SK-N-SH treated with all-trans-retinoic acid at 6 μM for 48 hours (cell line): ENCODE measurements around the gene ANAPC15.
A peak's percentile ranks its signal among the peaks of the same experiment; 100 is the strongest.

ENCODE experiments used
- ATAC-seq: fragments of 200-7000 bp; cut with Tn5 transposase; 3 replicates; pipeline ENCODE4 v1.9.1; 2020; ENCODE audit warnings: mild to moderate bottlenecking, moderate library complexity
- ARNTL ChIP-seq: fragments of 450-650 bp; formaldehyde crosslinking; IDR thresholded peaks from 2 replicates; pipeline ENCODE4 v1.5.0; 2020; ENCODE audit warnings: low read depth, mild to moderate bottlenecking, moderate library complexity, borderline replicate concordance
- BACH2 ChIP-seq: fragments of 250-450 bp; sonication (Bioruptor Pico); IDR thresholded peaks from 2 replicates; pipeline ENCODE4 v1.9.0; 2021; ENCODE audit warnings: mild to moderate bottlenecking, borderline replicate concordance
- CSDC2 ChIP-seq: fragments of 250-450 bp; sonication (Bioruptor Pico); IDR thresholded peaks from 2 replicates; pipeline ENCODE4 v1.5.0; 2020; ENCODE audit warnings: mild to moderate bottlenecking, moderate library complexity
- ESRRG ChIP-seq: fragments of 250-450 bp; sonication (Bioruptor Pico); IDR thresholded peaks from 2 replicates; pipeline ENCODE4 v1.6.1; 2021; ENCODE audit warnings: mild to moderate bottlenecking
- GLIS3 ChIP-seq: fragments of 250-450 bp; sonication (Bioruptor Pico); IDR thresholded peaks from 2 replicates; pipeline ENCODE4 v1.5.0; 2020; ENCODE audit warnings: mild to moderate bottlenecking, moderate library complexity
- ISL1 ChIP-seq: fragments of 250-450 bp; sonication (Bioruptor Pico); IDR thresholded peaks from 2 replicates; pipeline ENCODE4 v2.1.2; 2022; ENCODE audit warnings: mild to moderate bottlenecking, moderate library complexity
- OSR1 ChIP-seq: fragments of 250-450 bp; sonication (Bioruptor Pico); IDR thresholded peaks from 2 replicates; pipeline ENCODE4 v1.8.0; 2022; ENCODE audit warnings: moderate library complexity, mild to moderate bottlenecking, inconsistent platforms
- PPARA ChIP-seq: fragments of 250-450 bp; sonication (Bioruptor Pico); IDR thresholded peaks from 2 replicates; pipeline ENCODE4 v1.5.0; 2020; ENCODE audit warnings: mild to moderate bottlenecking, borderline replicate concordance
- RARB ChIP-seq: fragments of 250-450 bp; sonication (Bioruptor Pico); IDR thresholded peaks from 2 replicates; pipeline ENCODE4 v1.8.0; 2021; ENCODE audit warnings: mild to moderate bottlenecking, moderate library complexity
- TCF4 ChIP-seq: fragments of 250-450 bp; sonication (Bioruptor Pico); IDR thresholded peaks from 2 replicates; pipeline ENCODE4 v1.8.0; 2021; ENCODE audit warnings: mild to moderate bottlenecking, moderate library complexity, borderline replicate concordance
- TOX ChIP-seq: fragments of 250-450 bp; sonication (Bioruptor Pico); IDR thresholded peaks from 2 replicates; pipeline ENCODE4 v1.8.0; 2021; ENCODE audit warnings: mild to moderate bottlenecking, moderate library complexity, borderline replicate concordance
- ZC3H10 ChIP-seq: fragments of 250-450 bp; sonication (Bioruptor Pico); IDR thresholded peaks from 2 replicates; pipeline ENCODE4 v1.5.1; 2021; ENCODE audit warnings: mild to moderate bottlenecking, moderate library complexity
- ZFP3 ChIP-seq: fragments of 250-450 bp; sonication (Bioruptor Pico); IDR thresholded peaks from 2 replicates; pipeline ENCODE4 v1.5.0; 2020; ENCODE audit warnings: mild to moderate bottlenecking, moderate library complexity
- ZFP30 ChIP-seq: fragments of 450-650 bp; formaldehyde crosslinking; IDR thresholded peaks from 2 replicates; pipeline ENCODE4 v1.5.0; 2022; ENCODE audit warnings: mild to moderate bottlenecking, moderate library complexity
- ZNF70 ChIP-seq: fragments of 450-650 bp; formaldehyde crosslinking; IDR thresholded peaks from 2 replicates; pipeline ENCODE4 v1.5.0; 2020; ENCODE audit warnings: mild to moderate bottlenecking, moderate library complexity
- ZNF8 ChIP-seq: fragments of 450-650 bp; formaldehyde crosslinking; IDR thresholded peaks from 2 replicates; pipeline ENCODE4 v1.5.0; 2020; ENCODE audit warnings: mild to moderate bottlenecking, moderate library complexity
- TF ChIP-seq, protein P1 (sequence below): fragments of 250-450 bp; sonication (Bioruptor Pico); IDR thresholded peaks from 2 replicates; pipeline ENCODE4 v1.5.0; 2020; ENCODE audit warnings: mild to moderate bottlenecking, moderate library complexity
- TF ChIP-seq, protein P2 (sequence below): fragments of 250-450 bp; sonication (Bioruptor Pico); IDR thresholded peaks from 2 replicates; pipeline ENCODE4 v1.8.0; 2021; ENCODE audit warnings: low read depth, mild to moderate bottlenecking, moderate library complexity, borderline replicate concordance
- TF ChIP-seq, protein P3 (sequence below): fragments of 250-450 bp; sonication (Bioruptor Pico); IDR thresholded peaks from 2 replicates; pipeline ENCODE4 v1.8.0; 2020; ENCODE audit warnings: mild to moderate bottlenecking, moderate library complexity, borderline replicate concordance
- TF ChIP-seq, protein P4 (sequence below): fragments of 250-450 bp; sonication (Bioruptor Pico); IDR thresholded peaks from 2 replicates; pipeline ENCODE4 v1.5.1; 2020; ENCODE audit warnings: low read depth, mild to moderate bottlenecking, moderate library complexity
- TF ChIP-seq, protein P5 (sequence below): fragments of 250-450 bp; sonication (Bioruptor Pico); IDR thresholded peaks from 2 replicates; pipeline ENCODE4 v1.5.1; 2021; ENCODE audit warnings: mild to moderate bottlenecking, moderate library complexity

ANAPC15 gene

DNA sequence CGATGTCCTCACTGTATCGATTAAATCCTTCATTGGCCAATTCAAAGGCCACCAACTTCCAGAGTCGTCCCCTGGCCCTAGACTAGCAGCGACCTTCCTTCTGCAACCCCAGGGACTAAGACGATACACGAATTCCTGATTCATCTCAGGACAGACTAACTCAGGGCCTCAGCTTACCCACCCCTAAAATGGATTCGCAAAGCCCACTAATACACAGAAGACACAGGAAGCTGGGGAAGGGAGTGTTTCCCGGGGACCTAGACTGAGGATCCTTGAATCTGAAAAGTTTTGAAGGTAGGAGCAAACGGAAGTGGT is 9.9 kb downstream of the ANAPC15 start:
- ATAC-seq, result no peak
- no peak for TF ChIP-seq ZNF70
- TF ChIP-seq CSDC2 (CRISPR knock-in tag), result no peak
- TF ChIP-seq ZFP3 (CRISPR knock-in tag), result 0 out of 2 replicates have a peak, but pooled peaks have one; percentile 49
- TF ChIP-seq, all 23 proteins: peak for 1

DNA sequence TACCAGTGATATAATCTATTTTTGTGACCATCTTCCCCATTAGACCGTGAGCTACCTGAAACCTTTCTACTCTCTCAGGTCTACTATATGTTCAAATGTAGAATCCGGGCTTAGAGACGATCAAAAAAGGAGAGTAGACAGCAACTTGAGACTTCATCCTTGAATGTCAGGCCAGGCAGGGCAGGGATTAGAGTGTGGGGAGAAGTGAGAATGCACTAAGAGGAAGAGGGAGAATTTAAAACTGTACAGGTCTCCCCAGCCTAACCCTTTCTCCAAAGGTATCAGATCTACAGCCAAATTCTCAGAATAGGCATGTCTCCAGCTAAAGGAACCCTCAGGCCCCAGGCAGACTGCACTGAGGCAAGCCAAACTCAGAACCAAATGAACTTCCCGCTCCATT is 10.3 kb downstream of the ANAPC15 start:
- ATAC-seq, result no peak
- TF ChIP-seq TOX (CRISPR knock-in tag), result no peak
- TF ChIP-seq CSDC2 (CRISPR knock-in tag), result no peak
- no peak for TF ChIP-seq ESRRG (CRISPR knock-in tag)
- TF ChIP-seq, protein P1, sequence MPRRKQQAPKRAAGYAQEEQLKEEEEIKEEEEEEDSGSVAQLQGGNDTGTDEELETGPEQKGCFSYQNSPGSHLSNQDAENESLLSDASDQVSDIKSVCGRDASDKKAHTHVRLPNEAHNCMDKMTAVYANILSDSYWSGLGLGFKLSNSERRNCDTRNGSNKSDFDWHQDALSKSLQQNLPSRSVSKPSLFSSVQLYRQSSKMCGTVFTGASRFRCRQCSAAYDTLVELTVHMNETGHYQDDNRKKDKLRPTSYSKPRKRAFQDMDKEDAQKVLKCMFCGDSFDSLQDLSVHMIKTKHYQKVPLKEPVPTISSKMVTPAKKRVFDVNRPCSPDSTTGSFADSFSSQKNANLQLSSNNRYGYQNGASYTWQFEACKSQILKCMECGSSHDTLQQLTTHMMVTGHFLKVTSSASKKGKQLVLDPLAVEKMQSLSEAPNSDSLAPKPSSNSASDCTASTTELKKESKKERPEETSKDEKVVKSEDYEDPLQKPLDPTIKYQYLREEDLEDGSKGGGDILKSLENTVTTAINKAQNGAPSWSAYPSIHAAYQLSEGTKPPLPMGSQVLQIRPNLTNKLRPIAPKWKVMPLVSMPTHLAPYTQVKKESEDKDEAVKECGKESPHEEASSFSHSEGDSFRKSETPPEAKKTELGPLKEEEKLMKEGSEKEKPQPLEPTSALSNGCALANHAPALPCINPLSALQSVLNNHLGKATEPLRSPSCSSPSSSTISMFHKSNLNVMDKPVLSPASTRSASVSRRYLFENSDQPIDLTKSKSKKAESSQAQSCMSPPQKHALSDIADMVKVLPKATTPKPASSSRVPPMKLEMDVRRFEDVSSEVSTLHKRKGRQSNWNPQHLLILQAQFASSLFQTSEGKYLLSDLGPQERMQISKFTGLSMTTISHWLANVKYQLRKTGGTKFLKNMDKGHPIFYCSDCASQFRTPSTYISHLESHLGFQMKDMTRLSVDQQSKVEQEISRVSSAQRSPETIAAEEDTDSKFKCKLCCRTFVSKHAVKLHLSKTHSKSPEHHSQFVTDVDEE (CRISPR knock-in tag), result no peak
- no peak for TF ChIP-seq PPARA
- TF ChIP-seq GLIS3 (CRISPR knock-in tag), result no peak
- no peak for TF ChIP-seq ZC3H10 (CRISPR knock-in tag)
- no peak for TF ChIP-seq ZFP30

DNA sequence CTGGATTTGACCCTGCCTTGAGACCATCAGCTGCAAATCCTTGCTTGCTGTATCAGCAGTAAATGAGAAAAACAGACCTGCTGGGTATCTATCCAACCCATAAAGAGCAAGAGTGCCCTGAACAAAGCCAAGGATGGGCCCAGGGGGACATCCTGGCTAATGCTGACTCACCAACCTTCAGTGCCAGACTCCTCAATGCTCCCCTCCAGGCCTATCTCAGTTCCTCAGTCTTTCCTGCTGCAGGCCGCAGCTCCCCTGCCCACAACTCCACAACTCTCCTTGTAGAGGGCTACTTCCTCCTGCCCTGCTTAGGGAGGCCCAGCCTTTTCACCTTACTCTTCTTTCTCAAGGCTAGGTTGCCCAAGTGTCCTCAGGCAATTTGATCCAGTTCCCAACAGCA is 12.0 kb downstream of the ANAPC15 start:
- TF ChIP-seq, protein P2, sequence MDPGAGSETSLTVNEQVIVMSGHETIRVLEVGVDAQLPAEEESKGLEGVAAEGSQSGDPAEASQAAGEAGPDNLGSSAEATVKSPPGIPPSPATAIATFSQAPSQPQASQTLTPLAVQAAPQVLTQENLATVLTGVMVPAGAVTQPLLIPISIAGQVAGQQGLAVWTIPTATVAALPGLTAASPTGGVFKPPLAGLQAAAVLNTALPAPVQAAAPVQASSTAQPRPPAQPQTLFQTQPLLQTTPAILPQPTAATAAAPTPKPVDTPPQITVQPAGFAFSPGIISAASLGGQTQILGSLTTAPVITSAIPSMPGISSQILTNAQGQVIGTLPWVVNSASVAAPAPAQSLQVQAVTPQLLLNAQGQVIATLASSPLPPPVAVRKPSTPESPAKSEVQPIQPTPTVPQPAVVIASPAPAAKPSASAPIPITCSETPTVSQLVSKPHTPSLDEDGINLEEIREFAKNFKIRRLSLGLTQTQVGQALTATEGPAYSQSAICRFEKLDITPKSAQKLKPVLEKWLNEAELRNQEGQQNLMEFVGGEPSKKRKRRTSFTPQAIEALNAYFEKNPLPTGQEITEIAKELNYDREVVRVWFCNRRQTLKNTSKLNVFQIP (CRISPR knock-in tag), result no peak
- TF ChIP-seq TOX (CRISPR knock-in tag) (no peak), BACH2 (CRISPR knock-in tag) (no peak), ESRRG (CRISPR knock-in tag) (no peak), ZC3H10 (CRISPR knock-in tag) (no peak), CSDC2 (CRISPR knock-in tag) (no peak), ZFP3 (CRISPR knock-in tag) (no peak), ARNTL (CRISPR knock-in tag) (no peak), ISL1 (CRISPR knock-in tag) (no peak), OSR1 (CRISPR knock-in tag) (no peak), RARB (no peak), TCF4 (CRISPR knock-in tag) (no peak), GLIS3 (CRISPR knock-in tag) (no peak), ZNF8 (CRISPR knock-in tag) (no peak)
- TF ChIP-seq, protein P1 (CRISPR knock-in tag), result no peak
- TF ChIP-seq, protein P3, sequence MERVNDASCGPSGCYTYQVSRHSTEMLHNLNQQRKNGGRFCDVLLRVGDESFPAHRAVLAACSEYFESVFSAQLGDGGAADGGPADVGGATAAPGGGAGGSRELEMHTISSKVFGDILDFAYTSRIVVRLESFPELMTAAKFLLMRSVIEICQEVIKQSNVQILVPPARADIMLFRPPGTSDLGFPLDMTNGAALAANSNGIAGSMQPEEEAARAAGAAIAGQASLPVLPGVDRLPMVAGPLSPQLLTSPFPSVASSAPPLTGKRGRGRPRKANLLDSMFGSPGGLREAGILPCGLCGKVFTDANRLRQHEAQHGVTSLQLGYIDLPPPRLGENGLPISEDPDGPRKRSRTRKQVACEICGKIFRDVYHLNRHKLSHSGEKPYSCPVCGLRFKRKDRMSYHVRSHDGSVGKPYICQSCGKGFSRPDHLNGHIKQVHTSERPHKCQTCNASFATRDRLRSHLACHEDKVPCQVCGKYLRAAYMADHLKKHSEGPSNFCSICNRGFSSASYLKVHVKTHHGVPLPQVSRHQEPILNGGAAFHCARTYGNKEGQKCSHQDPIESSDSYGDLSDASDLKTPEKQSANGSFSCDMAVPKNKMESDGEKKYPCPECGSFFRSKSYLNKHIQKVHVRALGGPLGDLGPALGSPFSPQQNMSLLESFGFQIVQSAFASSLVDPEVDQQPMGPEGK (CRISPR knock-in tag), result no peak
- TF ChIP-seq, protein P4, sequence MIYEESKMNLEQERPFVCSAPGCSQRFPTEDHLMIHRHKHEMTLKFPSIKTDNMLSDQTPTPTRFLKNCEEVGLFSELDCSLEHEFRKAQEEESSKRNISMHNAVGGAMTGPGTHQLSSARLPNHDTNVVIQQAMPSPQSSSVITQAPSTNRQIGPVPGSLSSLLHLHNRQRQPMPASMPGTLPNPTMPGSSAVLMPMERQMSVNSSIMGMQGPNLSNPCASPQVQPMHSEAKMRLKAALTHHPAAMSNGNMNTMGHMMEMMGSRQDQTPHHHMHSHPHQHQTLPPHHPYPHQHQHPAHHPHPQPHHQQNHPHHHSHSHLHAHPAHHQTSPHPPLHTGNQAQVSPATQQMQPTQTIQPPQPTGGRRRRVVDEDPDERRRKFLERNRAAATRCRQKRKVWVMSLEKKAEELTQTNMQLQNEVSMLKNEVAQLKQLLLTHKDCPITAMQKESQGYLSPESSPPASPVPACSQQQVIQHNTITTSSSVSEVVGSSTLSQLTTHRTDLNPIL (CRISPR knock-in tag), result no peak
- TF ChIP-seq, protein P5, sequence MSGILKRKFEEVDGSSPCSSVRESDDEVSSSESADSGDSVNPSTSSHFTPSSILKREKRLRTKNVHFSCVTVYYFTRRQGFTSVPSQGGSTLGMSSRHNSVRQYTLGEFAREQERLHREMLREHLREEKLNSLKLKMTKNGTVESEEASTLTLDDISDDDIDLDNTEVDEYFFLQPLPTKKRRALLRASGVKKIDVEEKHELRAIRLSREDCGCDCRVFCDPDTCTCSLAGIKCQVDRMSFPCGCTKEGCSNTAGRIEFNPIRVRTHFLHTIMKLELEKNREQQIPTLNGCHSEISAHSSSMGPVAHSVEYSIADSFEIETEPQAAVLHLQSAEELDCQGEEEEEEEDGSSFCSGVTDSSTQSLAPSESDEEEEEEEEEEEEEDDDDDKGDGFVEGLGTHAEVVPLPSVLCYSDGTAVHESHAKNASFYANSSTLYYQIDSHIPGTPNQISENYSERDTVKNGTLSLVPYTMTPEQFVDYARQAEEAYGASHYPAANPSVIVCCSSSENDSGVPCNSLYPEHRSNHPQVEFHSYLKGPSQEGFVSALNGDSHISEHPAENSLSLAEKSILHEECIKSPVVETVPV (CRISPR knock-in tag), result no peak
- ATAC-seq, result no peak
